Mesothelial cell of epicardium (in vitro differentiated cells): ENCODE data around the gene KRTAP10-7. TPM values are rescaled to one million over a fixed set of nuclear protein-coding genes. Genes with fewer than 3 reads are reported as not detected.

Experiments
- DNase-seq, 2 experiments: peaks; one replicate each; pipeline ENCODE4 v3.0.0; 2021; ENCODE audit warnings: low spot score in 2 of 2; ENCODE audit not compliant: unreplicated experiment in 2 of 2
- H3K27ac Mint-ChIP-seq: 2 replicates; pipeline ENCODE4 v1.8.0; 2021; ENCODE audit warnings: mixed read lengths
- H3K27me3 Mint-ChIP-seq: 2 replicates; pipeline ENCODE4 v1.8.0; 2021; ENCODE audit warnings: low read depth, mixed read lengths
- H3K36me3 Mint-ChIP-seq: 2 replicates; pipeline ENCODE4 v1.8.0; 2021; ENCODE audit warnings: mixed read lengths
- H3K4me1 Mint-ChIP-seq: 2 replicates; pipeline ENCODE4 v1.8.0; 2021; ENCODE audit warnings: mixed read lengths
- H3K4me3 Mint-ChIP-seq: 2 replicates; pipeline ENCODE4 v1.8.0; 2021; ENCODE audit warnings: mild to moderate bottlenecking, moderate library complexity, mixed read lengths
- H3K9me3 Mint-ChIP-seq: 2 replicates; pipeline ENCODE4 v1.8.0; 2021; ENCODE audit warnings: mixed read lengths
- total RNA-seq: library from RNA; stranded (reverse); gene quantifications from 3 replicates; pipeline ENCODE4 v1.2.1, GENCODE V29; 2021
- TF ChIP-seq, protein P1 (sequence below): fragments of 200-600 bp; sonication (generic); IDR thresholded peaks from one replicate; pipeline ENCODE4 v1.5.0; 2021; ENCODE audit warnings: antibody characterized with exemption; ENCODE audit not compliant: unreplicated experiment

The KRTAP10-7 gene
- total RNA-seq, 1 donor from 2014 or later: not detected

DNA sequence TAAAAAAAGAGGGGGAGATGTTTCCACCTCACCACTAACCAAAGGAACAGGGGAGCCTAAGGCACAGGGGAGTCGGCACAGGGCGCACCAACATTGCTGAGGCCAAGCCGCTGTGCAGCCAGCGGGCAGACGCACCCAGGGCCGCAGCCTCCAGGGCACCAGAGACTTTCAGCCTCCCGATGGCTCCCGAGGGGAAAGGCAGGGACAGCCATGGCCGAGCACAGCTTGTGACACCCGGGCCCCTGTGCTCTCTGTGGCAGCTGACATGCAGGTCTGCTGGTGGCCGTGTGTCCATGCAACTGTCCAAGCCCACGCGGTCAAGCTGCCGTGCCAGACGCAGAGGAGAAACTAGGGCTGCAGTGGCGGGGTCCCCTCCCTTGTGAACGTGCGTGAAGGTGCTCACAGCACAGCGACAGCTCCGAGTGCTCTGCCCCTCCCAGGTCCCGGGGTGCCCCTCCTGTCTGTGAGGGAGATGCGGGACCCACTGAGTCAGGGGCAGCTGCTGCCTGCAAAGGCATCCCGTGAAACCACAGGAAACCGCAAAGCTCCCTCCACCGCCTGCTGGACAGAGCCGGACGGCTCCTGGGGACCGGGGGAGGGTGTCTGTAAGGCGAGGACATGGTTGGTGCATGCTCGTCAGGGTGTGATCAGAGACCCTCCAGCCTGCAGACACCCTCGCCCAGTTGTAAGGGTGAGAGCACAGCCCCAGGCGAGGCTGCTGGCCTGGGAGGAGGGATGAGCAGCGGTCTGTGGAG lies 48.3 kb downstream of the KRTAP10-7 start:
- H3K27ac Mint-ChIP-seq: no peak overlapping the region
- TF ChIP-seq, protein P1, sequence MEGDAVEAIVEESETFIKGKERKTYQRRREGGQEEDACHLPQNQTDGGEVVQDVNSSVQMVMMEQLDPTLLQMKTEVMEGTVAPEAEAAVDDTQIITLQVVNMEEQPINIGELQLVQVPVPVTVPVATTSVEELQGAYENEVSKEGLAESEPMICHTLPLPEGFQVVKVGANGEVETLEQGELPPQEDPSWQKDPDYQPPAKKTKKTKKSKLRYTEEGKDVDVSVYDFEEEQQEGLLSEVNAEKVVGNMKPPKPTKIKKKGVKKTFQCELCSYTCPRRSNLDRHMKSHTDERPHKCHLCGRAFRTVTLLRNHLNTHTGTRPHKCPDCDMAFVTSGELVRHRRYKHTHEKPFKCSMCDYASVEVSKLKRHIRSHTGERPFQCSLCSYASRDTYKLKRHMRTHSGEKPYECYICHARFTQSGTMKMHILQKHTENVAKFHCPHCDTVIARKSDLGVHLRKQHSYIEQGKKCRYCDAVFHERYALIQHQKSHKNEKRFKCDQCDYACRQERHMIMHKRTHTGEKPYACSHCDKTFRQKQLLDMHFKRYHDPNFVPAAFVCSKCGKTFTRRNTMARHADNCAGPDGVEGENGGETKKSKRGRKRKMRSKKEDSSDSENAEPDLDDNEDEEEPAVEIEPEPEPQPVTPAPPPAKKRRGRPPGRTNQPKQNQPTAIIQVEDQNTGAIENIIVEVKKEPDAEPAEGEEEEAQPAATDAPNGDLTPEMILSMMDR: no peak
- no peaks in the 10 kb centered on the region for H3K36me3 Mint-ChIP-seq
- H3K4me3 Mint-ChIP-seq: no peak overlapping the region
- peak in 1 of 2 experiments; percentile 33 for DNase-seq
- peaks cover 3% of the 10 kb centered on the region for H3K4me1 Mint-ChIP-seq
- H3K27me3 Mint-ChIP-seq: peaks cover 8% of the 10 kb centered on the region
- peaks cover 15% of the 10 kb centered on the region for H3K9me3 Mint-ChIP-seq

DNA sequence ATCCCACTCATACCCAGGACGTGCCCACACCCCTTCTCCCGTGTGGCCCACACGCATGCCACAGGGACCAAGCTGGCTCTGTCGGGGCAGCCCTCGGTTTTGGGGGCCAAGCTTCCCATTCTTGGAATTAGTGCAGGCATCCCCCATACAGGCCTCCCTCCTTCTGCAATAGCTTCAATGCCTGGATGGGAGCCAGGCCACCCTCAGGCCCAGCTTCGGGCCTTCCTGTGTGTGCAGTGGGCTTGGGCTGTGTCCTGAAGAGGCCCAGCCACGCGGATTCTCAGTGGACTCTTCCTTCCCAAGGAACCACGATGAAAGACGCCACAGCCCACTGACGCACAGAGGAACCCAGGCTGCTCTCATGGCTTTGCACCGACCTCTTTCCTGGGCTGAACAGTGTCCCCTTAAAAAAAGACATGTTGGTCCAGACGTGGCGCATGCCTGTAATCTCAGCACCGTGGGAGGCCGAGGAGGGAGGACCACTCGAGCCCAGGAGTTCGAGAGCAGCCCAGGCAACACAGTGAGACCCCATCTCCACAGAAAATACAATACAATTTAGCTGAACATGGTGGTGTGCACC lies 49.2 kb downstream of the KRTAP10-7 start:
- no peak overlapping the region for H3K4me3 Mint-ChIP-seq
- H3K9me3 Mint-ChIP-seq: peaks cover 6% of the 10 kb centered on the region
- TF ChIP-seq, protein P1: no peak
- peaks cover 8% of the 10 kb centered on the region for H3K27me3 Mint-ChIP-seq
- peak in 1 of 2 experiments; percentile 35 for DNase-seq
- no peaks in the 10 kb centered on the region for H3K36me3 Mint-ChIP-seq
- H3K4me1 Mint-ChIP-seq: peaks cover 3% of the 10 kb centered on the region
- no peak overlapping the region for H3K27ac Mint-ChIP-seq

DNA sequence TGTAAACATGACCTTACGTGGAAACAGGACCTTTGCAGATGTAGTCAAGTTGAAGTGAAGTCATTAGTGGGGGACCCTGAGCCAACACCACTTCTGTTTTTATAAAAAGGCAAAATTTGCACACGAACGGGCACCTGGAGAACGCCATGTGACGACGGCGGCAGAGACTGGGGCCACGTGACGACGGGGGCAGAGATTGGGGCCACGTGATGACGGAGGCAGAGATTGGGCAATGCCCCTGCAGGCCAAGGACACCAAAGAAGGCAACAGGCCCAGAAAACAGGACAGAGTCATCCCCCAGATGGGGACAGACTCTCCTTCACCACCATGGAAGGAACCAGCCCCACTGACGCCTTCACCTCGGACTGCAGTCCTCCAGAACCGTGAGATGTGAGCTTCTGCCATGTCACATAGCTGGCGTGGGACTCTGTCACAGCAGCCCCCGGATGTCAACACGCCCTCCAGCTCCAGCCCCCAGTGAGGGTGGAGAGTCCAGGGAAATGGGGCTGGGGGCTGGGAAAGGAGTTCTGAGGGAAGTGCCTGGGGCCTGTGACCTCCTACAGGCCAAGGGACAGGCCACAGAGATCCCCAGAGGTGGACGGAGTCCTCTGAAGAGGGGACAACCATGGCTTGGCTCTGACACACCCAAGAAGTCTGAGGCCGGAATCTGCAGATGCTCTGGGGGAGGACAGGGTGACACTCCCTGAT lies 50.0 kb downstream of the KRTAP10-7 start:
- H3K4me1 Mint-ChIP-seq: peaks cover 3% of the 10 kb centered on the region
- H3K27me3 Mint-ChIP-seq: peaks cover 8% of the 10 kb centered on the region
- TF ChIP-seq, protein P1: no peak
- no peaks in the 10 kb centered on the region for H3K36me3 Mint-ChIP-seq
- no peaks in the 10 kb centered on the region for H3K9me3 Mint-ChIP-seq
- peak in 1 of 2 experiments; percentile 29 for DNase-seq
- H3K4me3 Mint-ChIP-seq: no peak overlapping the region
- H3K27ac Mint-ChIP-seq: no peak overlapping the region

DNA sequence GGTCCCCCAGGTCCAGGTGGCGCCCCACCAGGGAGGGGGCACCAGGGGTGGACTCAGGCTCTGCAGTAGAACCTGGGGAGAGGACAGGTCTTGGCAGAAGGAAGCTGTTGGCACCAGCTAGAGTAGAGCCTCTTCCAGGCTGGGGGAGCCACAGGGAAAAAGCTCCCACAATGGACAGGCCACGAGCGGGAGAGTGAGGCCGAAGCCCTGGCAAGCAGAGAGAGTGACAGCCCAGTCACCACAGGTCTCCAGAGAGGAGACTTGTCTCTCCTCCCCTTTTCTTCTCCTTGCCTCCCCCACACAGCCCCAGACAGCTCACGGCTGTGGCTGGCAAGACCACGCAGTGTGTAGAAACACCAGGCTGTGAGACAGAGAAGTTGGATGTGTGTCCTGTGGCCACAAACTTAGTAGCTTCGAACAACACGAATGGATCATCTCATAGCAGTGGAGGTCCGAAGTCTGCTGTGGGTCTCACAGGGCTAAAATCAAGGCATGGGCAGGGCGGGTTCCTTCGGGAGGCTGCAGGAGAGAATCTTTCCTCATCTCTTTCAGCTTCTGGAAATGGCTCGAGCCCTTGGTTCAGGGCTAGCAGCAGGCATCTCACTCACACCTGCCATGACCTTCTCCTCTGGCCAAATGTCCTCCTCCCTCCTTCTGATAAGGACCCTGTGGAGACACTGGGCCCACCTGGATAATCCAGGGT lies 50.7 kb downstream of the KRTAP10-7 start:
- TF ChIP-seq, protein P1: no peak
- H3K4me1 Mint-ChIP-seq: peaks cover 3% of the 10 kb centered on the region
- no peak overlapping the region for H3K27ac Mint-ChIP-seq
- no peak for DNase-seq
- peaks cover 8% of the 10 kb centered on the region for H3K27me3 Mint-ChIP-seq
- peaks cover 4% of the 10 kb centered on the region for H3K9me3 Mint-ChIP-seq
- H3K36me3 Mint-ChIP-seq: no peaks in the 10 kb centered on the region
- H3K4me3 Mint-ChIP-seq: no peak overlapping the region

Other genes with a start within 250 kb of the KRTAP10-7 start
- gene TRPM2, start 247.0 kb upstream of the KRTAP10-7 start, total RNA-seq: 0.09 to 0.16 TPM (median 0.09 TPM) in 3 replicates
- gene LRRC3, start 145.1 kb upstream of the KRTAP10-7 start, total RNA-seq: 10.9 to 11.9 TPM (median 11.8 TPM) in 3 replicates
- gene KRTAP10-1, start 60.4 kb upstream of the KRTAP10-7 start, total RNA-seq: not detected in 3 replicates
- not detected in 3 replicates for gene KRTAP10-2, start 49.1 kb upstream of the KRTAP10-7 start, total RNA-seq
- gene KRTAP10-3, start 41.8 kb upstream of the KRTAP10-7 start, total RNA-seq: not detected in 3 replicates
- not detected in 3 replicates for gene KRTAP10-4, start 26.9 kb upstream of the KRTAP10-7 start, total RNA-seq
- not detected in 3 replicates for gene KRTAP10-5, start 20.0 kb upstream of the KRTAP10-7 start, total RNA-seq
- gene KRTAP10-6, start 8.1 kb upstream of the KRTAP10-7 start, total RNA-seq: not detected in 3 replicates
- gene KRTAP10-8, start 11.5 kb downstream of the KRTAP10-7 start, total RNA-seq: not detected in 3 replicates
- gene KRTAP10-9, start 26.5 kb downstream of the KRTAP10-7 start, total RNA-seq: not detected in 3 replicates
- gene KRTAP10-10, start 36.8 kb downstream of the KRTAP10-7 start, total RNA-seq: not detected in 3 replicates
- gene KRTAP10-11, start 45.8 kb downstream of the KRTAP10-7 start, total RNA-seq: not detected in 3 replicates
- not detected in 3 replicates for gene KRTAP12-4, start 54.1 kb downstream of the KRTAP10-7 start, total RNA-seq
- not detected in 3 replicates for gene KRTAP12-3, start 57.3 kb downstream of the KRTAP10-7 start, total RNA-seq
- gene KRTAP12-2, start 66.3 kb downstream of the KRTAP10-7 start, total RNA-seq: not detected in 3 replicates
- not detected in 3 replicates for gene KRTAP12-1, start 81.6 kb downstream of the KRTAP10-7 start, total RNA-seq
- not detected in 3 replicates for gene KRTAP10-12, start 96.6 kb downstream of the KRTAP10-7 start, total RNA-seq
- gene TSPEAR, start 111.0 kb downstream of the KRTAP10-7 start, total RNA-seq: 0.09 to 0.11 TPM (median 0.11 TPM) in 3 replicates
- 95.4 to 102 TPM (median 97.2 TPM) in 3 replicates for gene UBE2G2, start 201.2 kb downstream of the KRTAP10-7 start, total RNA-seq
- 82.2 to 84.5 TPM (median 83.9 TPM) in 3 replicates for gene SUMO3, start 217.5 kb downstream of the KRTAP10-7 start, total RNA-seq